NCI-H2196 treated with DMSO at 0.1 percent for 48 hours (cell line): ENCODE results near the gene TNKS1BP1.
"Not testable (repeated sequence)": the region's sequence is repeated elsewhere in the genome, so short reads cannot be mapped to it uniquely, and the experiment has no call there.

Experiments used
- DNase-seq: peaks from one replicate; lab custom pipeline; 2025; ENCODE audit not compliant: unreplicated experiment; lab: John Stamatoyannopoulos, UW

TNKS1BP1 gene

DNA sequence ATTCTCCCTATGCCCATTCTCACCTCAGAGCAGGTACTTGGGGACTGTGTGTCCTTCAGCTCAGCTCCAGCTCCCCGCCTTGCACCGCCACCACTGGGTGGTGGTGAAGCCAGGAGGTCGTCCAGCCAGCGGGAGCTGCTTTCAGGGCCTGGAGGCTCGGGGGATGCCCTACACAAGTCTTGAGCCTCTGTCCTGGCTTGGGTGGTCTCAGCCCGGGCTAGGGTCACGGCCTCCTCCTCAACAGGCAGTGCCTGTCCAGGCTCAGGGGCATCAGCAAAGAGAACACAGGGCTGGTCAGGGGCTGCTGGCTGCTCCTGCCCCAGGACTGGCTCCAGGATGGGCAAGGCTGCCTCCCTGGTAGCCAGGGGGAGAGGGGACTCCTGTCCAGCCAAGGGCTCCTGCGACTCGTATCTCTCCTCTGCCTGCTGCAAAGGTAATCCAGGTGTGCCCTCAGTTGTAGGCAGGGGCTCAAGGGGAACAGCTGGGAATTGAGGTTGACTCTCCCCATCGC is 12.2 kb downstream of the TNKS1BP1 start:
- no peak for DNase-seq

DNA sequence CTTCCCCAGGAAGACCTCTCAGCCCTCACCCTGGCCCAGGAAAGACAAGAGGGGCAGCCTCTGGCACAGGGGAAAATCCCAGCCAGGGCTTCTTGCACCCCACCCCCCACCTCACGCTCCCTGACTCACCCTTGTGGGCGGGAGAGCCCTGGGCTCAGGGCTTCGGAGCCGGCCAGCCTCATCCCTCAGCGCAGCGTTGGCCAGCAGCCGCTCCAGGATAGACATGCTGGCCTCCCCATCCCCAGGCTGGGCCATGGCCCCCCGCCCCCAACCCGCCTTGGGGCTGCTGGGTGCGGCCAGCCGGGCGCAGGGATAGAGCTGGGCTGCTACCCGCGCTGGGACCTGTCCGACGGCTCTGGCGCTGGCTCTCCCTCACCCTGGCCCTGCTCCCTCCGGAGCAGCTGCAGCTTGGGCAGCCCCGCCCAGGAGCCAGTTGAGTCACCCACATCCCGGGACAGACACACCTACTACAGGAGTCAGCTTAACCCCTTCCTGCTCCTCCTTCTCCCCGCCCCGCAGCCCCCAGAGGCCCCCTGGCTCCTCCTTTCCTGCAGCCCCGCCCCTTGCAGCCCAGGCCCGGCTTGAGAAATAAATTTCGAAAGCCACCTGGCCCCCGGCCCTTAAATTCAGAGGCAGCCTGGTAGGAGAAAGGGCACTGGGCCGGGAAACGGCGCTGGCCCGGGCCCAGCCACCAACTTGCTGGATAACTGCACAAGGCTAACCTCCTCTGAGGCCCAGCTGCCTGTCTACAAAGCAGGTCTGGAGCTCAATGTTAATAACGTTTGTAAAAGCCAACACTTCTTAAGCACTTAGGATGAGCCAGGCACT is 13.4 kb downstream of the TNKS1BP1 start:
- DNase-seq = peak; percentile 84

DNA sequence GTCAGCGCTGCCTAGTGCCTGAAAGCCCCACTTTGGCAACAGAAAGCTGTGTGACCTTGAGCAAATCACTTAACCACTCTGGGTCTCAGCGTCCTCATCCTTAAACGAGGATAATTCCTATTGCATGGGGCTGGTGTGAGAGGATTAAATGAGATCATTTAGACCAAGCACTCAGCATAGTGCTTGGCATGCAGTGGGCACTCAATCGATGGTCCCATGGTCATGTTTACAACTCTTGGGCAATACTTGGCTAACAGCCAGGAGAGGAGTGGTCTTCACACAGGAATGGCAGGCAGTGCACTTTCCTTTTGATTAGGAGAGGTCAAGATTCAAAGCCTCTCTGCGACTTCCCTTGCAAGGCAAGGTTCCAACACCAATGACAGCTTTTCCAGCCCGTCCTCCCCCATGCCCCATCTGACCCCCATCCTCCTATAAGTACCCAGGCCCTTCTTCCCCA is 14.1 kb downstream of the TNKS1BP1 start:
- DNase-seq = no peak

DNA sequence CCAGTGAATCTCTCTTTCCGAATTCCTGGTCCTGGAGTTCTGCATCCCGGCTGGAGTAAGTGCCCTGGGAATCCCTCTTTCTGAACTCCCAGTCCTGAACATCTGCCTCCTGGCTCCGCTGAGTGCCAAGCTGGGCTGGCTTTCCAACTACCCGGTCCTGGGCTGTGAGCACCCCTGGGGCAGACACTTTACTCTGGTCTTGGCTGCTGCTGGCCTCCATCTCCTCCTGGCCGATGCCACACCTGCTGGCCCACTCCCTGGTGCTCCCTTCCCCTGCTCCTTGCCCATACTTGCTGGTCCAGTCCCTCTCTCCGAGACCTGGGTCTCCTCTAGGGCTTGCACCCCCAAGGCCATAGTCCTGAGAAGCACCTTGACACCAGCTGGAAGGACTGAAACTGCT is 14.7 kb downstream of the TNKS1BP1 start:
- no peak for DNase-seq

DNA sequence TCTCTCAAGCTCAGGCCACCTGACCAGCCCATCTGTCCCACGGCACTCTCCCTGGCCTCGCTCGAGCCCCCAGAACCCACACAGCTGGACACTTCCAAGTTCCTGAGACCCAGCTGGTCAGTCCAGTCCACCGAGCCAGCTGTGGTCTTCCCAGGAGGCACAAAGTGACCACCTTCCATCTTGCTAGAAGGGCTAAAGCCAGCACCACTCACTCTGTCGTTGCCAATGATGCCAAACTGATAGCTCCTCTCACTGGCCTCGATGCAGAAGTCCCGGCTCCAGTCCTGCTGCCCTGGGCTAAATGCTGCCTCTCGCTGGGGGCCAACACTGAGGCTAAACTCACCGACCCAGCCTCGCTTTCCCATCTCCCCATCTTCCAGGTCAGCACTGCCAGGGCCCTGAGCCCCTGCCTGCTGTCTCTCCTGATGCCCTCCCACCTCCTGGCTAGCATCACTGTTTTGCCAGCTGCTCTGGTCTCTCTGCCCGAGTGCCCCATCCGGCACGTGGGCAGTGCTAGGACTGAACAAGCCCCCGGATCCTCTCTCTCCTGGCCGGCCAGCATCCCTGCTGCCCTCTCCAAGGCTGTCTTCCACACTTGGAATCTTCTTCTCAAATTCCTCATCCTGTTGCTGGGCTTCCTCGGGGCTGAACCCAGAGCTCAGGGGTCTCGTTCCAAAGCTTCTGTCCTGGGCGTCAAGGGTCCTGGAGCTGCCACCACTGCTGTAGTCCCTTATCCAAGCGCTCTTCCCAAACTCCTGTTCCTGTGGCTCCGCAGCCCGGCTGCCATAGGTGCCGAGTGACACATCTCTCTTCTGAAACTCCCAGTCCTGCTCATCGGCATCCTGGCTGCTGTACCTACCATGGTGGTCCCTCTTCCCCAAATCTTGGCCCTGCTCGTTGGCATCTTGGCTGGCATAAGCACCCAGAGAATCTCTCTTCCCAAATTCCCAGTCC is 15.4 kb downstream of the TNKS1BP1 start:
- DNase-seq = no peak

DNA sequence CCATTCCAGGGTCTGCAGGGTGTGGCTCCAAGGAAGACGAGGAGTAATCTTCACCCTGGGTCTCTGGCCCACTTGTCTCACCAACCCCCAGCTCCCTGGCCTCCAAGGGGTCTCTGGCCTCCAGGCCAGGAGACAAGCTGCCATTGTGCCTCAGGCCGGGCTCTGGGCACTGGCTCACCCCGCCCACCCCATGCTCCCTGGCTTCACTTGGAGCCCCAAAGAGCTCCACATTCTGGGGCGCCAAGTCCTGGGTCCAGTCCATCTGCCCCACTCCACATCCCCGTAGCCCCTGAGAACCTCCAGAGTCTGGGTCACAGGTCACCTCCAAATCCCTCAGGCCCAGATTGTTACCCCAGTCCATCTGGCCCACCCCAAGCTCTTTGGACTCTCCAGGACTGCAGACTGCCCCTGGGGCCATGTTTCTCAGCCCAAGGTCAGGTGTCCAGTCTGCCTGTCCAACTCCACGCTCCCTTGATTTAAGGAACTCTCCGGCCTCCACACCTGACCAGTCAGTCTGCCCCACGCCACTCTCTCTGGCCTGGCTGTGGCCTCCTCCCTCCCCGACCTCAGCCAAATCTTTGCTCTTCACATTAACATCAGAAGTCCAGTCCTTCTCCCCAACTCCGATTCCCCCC is 16.2 kb downstream of the TNKS1BP1 start:
- no peak for DNase-seq

DNA sequence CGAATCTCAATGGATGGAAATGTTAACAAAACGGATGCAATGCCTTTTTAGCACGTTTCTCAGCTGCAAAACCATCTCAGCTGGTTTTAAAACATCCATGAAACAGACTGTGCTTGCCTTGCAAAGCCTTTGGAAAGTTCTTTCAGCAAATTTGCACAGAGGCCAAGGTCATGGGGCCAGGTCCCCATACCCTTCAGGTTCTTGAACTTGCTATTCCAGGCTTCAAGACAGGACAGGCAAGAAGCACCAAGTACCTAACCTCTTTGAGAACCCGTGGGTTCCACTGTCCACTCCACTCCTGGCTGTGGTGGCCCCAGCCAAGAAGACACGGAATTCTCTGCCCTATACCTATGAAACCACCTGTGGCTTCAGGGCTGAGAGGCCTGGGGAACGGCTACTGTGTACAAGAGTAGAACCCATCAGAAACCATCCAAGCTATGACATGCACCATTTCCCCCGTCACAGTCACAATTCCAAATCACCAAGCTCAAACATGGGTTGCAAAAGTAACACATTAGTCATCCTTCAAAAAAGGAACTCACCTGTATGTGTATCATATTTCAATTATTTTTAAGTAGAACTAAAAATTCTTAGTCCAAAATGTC is 17.0 kb downstream of the TNKS1BP1 start:
- no peak for DNase-seq

DNA sequence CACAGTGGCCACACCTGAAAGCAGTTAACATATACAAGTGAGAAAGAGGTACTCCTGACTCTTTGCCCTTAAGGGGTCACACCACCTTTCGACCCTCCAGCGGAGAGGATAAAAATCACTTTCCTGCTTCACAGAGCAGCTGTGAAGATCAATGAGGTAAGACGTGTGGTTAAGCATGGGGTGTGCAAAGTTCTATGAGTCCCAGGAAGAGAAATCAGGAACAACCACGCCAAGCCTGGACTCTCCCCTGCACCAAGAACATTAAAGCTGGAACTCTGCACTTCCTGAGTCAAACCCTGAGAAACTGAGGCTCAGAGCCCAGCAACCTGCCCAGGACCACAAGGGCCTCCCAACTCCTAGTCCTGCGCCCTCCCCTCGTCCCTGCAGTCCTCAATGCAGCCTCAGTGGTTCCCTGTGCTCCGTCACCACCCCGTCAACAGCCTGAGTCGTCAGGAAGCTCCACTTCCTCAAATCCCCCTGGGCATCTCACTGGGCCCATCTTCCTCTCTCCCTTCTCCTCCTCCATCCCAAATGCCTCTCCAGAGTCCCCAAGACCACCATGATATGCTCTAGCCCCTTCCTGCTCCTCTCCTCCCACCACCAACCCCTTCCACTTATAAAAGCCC is 17.7 kb downstream of the TNKS1BP1 start:
- DNase-seq = no peak

DNA sequence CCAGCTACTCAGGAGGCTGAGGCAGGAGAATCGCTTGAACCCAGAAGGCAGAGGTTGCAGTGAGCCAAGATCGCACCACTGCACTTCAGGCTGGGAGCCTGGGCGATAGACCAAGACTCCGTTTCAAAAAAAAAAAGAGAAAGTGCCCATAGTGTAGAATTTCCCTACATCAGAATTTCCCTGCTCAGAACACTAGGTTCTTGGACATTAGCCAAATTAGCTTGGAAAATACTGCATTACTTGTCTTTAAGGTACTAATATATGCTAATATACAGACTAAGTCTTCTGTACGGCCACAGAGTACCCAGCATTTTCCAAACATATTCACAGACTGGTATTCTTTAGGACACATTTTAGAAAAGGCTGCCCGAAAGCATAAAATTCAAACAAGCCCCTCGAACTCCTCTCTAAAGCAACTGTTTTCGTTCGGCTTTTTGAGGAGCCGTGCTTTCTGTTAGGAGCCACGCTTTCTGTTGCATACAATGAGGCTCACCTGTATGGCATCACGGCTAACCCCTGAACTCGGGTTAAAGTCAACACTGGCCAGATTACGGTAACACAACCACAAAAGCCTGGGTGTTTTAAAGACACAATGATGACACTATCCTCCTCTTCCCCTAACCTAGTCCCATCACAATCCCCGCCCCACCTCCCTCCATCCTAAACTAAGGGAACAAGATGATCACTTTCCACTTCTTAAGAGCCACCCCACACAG is 18.4 kb downstream of the TNKS1BP1 start:
- DNase-seq = no peak

DNA sequence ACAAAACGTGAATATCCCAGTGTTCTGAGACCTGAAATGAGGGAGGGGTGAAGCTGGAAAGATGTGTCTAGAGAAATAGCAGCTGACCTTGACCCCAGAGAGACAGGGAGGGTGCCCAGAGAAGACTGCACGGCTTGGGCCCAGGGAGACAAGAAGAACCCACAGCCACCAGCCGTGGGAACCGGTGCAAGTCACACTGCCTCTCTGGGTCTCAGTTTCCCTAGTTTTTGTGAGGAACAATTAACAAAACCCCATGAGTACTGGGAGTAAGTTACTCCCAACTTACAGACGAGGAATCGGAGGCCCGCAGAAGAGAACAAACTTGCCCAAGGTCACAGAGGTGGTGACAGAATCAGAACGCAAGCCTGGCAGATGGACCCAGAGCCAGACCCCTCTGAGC is 19.2 kb downstream of the TNKS1BP1 start:
- DNase-seq = no peak

DNA sequence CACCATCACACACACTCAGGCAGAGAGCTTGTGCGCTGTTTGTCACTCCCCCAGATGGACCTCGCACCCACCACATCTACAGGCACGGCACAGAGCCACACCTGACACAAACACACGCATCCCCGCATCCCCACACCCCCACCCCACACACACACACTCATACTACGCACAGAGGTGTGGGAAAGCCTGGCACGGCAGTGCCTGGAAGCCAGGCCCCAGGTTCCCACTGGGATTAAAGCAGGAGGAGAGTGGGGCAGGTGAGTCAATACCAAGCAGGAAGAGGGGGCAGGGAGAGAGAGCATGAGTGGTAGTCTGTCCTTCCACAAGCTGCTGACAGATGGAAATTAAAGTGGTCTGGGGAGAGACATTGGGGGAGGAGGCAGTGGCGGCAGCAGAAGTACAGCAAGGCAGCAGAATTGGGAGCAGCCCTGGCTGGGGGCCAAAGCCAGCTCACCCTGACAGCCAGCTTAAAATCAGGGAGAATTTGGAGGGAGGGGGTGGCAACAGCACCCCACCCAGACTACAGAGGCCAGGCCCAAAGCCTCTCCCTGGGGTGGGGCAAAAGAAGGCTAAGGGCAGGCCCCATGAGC is 20.7 kb downstream of the TNKS1BP1 start:
- DNase-seq = peak; percentile 31

DNA sequence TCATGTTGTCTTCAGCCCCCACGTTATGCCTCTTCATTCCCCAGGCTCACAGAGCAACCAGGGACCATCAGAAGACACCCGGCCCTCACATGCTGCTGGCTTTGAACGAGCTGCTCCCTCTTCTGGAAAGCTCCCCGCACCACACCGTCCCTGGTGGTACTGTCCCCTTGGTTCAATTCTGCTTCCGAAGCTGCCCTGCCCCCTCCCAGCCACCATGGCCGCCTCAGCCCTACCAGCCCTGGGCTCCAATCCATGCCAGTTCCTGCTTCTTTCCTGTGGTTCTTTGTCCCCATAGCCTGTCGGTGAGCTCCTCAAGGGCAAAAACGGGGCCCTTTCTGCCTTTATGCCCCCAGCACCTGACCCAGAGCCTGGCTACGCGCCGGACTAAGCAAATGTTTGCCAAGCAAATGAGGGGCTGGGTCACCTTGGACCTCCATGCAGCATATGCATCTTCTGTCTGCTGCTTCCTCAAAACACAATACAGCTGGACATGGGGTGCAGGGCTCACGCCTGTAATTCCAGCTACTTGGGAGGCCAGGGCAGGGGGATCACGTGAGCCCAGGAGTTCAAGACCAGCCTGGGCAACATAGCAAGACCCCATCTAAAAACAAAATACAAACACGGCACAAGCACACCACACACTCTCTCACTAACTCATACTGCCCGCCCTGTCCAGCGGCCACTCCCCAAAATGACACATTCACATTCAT is 21.3 kb downstream of the TNKS1BP1 start:
- DNase-seq = no peak

DNA sequence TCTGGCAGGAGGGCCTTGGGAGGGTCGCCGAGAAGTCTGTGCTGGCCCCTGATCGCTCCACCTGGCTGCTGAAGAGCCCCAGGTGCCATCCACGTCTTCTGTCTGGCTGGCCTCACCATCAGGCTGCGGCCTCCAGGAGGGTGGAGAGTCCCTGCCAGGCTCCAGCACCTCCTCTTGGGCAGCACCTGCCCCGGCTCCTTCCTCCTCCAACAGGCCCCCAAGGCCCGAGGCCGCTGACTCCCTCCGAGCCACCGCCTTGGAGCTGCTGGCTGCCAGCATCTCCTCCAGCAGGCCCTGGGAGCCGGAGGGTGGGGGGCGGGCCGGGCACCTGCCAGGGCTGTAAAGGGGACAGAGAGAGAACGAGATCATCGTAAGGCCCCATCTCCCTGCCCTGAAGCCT is 22.3 kb downstream of the TNKS1BP1 start:
- no peak for DNase-seq

DNA sequence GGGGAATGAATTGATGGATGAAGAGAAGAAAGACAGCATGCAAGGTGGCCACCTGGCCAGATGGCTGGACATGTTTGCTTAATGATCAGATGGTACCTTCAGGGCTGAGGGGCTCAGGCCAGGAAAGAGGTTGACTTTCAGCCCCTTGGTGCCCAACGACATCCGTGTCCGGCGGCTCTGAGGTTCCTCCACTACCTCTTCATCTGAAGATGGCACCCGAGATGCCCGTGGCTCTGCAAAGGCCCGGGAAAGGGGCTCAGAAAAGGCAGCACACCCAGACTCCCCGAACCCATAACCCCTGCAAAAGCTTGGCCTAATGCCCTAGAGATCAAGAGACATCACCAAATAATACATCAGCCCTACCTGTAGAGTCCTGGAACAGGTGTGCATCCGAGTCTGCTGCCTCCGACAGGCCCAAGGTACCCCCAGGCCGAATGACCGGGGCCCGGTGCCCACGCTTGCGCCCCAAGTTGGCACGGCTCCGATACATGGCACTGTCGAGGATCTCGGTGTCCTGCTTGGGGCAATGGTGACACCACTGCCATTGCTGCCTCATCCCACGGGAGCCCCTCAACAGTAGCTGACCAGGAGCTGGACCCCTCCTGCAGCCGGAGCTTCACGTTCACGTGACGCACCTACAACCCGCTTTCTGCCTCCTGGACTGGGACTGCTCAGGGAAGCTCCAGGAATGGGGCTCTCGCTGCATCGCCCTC is 22.9 kb downstream of the TNKS1BP1 start:
- DNase-seq = no peak

DNA sequence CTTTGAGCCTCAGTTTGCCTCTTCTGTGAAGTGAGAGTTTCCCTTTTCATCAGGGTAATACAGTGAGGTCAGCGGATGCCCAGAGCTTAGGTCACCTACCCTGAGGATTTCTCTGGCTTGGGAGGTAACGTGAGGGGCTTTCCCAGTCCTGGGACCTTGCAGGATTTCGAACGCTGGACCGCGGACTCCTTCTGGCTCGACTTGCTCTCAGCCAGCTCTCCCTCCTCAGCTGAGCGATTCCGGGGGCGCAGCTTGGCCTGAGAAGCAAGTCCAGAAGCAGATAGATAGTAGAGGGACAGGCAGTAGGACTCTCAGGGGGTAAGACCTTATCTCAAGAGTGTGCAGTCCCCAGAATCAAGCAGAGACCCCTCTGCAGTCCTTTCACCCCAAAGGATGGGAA is 24.0 kb downstream of the TNKS1BP1 start:
- no peak for DNase-seq

DNA sequence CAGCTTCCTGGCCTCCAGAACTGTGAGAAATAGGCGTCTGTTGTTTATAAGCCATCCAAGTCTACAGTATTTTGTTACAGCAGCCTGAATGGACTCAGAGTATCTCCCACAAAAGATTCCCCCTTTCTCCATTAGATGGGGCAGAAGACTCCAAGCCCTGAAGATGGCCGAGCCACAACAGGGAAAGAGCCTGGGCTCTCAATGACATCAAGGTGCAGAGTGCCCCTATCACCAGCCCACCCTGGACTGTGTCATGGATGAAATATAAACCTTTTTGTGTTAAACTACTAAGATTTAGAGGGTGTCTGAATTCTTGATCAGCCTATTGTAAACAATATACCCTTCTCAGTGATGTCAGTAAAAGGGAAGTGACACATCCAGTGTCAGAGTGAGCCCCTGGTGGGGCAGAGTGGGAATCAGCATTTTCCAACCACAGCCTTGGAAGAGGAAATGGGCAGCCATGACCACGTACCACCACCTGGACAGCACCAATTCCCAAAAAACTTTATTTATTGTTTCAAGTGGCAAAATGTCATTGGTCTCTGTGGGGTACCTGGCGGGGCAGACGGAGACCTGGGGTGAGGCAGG is 25.5 kb downstream of the TNKS1BP1 start:
- DNase-seq = no peak

DNA sequence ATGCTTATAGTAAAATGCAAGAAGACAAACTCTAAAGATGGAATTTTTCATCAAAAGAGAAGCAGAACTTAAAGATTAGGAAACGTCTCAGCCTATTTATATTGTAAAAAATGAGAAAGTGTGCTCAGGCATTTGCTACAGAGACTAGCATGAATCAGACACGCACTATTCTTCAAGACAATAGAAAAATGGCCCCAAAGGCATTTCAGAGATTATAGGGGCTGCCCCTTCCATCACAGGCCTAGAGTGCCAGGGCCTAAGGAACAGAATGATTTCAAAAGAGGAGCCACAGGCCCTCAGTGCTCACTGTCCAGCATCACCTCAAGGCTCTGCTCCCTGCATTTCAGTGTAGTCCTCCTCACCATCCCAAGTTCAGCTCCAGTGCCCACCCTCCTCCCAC is 27.5 kb downstream of the TNKS1BP1 start:
- DNase-seq = no peak

DNA sequence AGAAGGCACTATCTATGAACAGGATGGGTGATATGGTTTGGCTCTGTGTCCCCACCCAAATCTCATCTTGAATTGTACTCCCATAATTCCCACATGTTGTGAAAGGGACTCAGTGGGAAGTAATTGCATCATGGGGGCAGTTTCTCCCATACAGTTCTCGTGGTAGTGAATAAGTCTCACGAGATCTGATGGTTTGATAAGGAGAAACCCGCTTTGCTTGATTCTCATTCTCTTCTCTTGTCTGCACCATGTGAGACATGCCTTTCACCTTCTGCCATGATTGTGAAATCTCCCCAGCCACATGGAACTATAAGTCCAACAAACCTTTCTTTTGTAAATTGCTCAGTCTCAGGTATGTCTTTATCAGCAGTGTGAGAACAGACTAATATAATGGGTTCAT is 28.5 kb downstream of the TNKS1BP1 start:
- not testable (repeated sequence) for DNase-seq
